ENCODE measurements around the gene GALE. TPM values are rescaled to one million over a fixed set of nuclear protein-coding genes. Genes with fewer than 3 reads are reported as not detected.

GALE gene
- total RNA-seq, 1 donor from 2014 or later, result 24.9 TPM

GRCh38 chr1:23825762-23826522 lies 25.4 kb upstream of the GALE start:
- H3K27ac Mint-ChIP-seq (ENCODE audit: unreplicated experiment), result peak overlapping the region; percentile 93
- no peak for TF ChIP-seq CTCF (IDR thresholded peaks at IDR 0.05)
- DNase-seq (ENCODE audit: low spot score), result no peak
- H3K27me3 Mint-ChIP-seq (ENCODE audit: low read depth), result no peaks in the 10 kb centered on the region
- H3K4me3 Mint-ChIP-seq (ENCODE audit: unreplicated experiment), result peak overlapping the region; percentile 87
- no peaks in the 10 kb centered on the region for H3K9me3 Mint-ChIP-seq (ENCODE audit: low read depth)
- H3K4me1 Mint-ChIP-seq (ENCODE audit: low read depth), result peaks cover 19% of the 10 kb centered on the region
- no peaks in the 10 kb centered on the region for H3K36me3 Mint-ChIP-seq (ENCODE audit: low read depth)

- no peaks in the 10 kb centered on the region for H3K9me3 Mint-ChIP-seq (ENCODE audit: low read depth)
- peaks cover 2% of the 10 kb centered on the region for H3K36me3 Mint-ChIP-seq (ENCODE audit: low read depth)
- H3K4me1 Mint-ChIP-seq (ENCODE audit: low read depth), result peaks cover 19% of the 10 kb centered on the region
- H3K27ac Mint-ChIP-seq (ENCODE audit: unreplicated experiment), result peak within 1 kb of the TSS; percentile 93
- DNase-seq (ENCODE audit: low spot score), result no peak
- no peak for TF ChIP-seq CTCF (IDR thresholded peaks at IDR 0.05)
- H3K4me3 Mint-ChIP-seq (ENCODE audit: unreplicated experiment), result peak within 1 kb of the TSS; percentile 87
- no peaks in the 10 kb centered on the region for H3K27me3 Mint-ChIP-seq (ENCODE audit: low read depth)
Observed at GRCh38 chr1:23825076-23825761, 24.7 kb upstream of the GALE start, which contains the start of gene HMGCL. TSS of gene HMGCL (minus strand) at chr1:23825429. CDS start at chr1:23825415, 14 bp downstream.

DNA sequence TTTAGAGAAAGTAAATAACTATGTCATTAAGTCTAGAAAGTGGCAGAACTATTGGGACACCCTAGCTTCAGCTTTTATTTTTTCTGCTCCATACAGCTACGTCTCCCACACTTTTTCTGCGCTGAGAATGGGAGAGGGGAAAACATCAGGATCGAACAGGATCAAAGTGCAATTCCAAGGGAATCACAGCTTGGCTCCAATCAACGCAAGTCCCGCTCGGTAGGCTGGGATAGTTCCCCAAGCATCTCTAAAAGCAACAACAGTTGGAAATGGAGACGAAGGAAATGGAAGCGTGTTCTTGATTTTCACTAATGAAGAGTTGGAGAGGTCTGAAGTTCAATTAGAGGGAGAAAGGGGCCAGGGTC lies 24.1 kb upstream of the GALE start:
- Mint-ChIP-seq H3K4me1 (ENCODE audit: low read depth) (peaks cover 19% of the 10 kb centered on the region), H3K36me3 (ENCODE audit: low read depth) (peaks cover 3% of the 10 kb centered on the region), H3K4me3 (ENCODE audit: unreplicated experiment) (peak overlapping the region; percentile 87), H3K27ac (ENCODE audit: unreplicated experiment) (peak overlapping the region; percentile 93), H3K9me3 (ENCODE audit: low read depth) (no peaks in the 10 kb centered on the region), H3K27me3 (ENCODE audit: low read depth) (no peaks in the 10 kb centered on the region)
- no peak for TF ChIP-seq CTCF (IDR thresholded peaks at IDR 0.05)
- DNase-seq (ENCODE audit: low spot score), result no peak

- Mint-ChIP-seq H3K27me3 (ENCODE audit: low read depth) (no peaks in the 10 kb centered on the region), H3K4me3 (ENCODE audit: unreplicated experiment) (peak overlapping the region; percentile 87), H3K4me1 (ENCODE audit: low read depth) (peaks cover 19% of the 10 kb centered on the region), H3K9me3 (ENCODE audit: low read depth) (no peaks in the 10 kb centered on the region), H3K36me3 (ENCODE audit: low read depth) (peaks cover 3% of the 10 kb centered on the region), H3K27ac (ENCODE audit: unreplicated experiment) (peak overlapping the region; percentile 41)
- no peak for TF ChIP-seq CTCF (IDR thresholded peaks at IDR 0.05)
- DNase-seq (ENCODE audit: low spot score), result no peak
Observed at GRCh38 chr1:23823767-23824166, 23.2 kb upstream of the GALE start.

GRCh38 chr1:23817633-23818032 lies 17.1 kb upstream of the GALE start:
- Mint-ChIP-seq H3K36me3 (ENCODE audit: low read depth) (peaks cover 18% of the 10 kb centered on the region), H3K4me3 (ENCODE audit: unreplicated experiment) (no peak overlapping the region), H3K4me1 (ENCODE audit: low read depth) (no peaks in the 10 kb centered on the region), H3K27me3 (ENCODE audit: low read depth) (no peaks in the 10 kb centered on the region), H3K9me3 (ENCODE audit: low read depth) (no peaks in the 10 kb centered on the region), H3K27ac (ENCODE audit: unreplicated experiment) (no peak overlapping the region)
- TF ChIP-seq CTCF (IDR thresholded peaks at IDR 0.05), result no peak
- DNase-seq (ENCODE audit: low spot score), result no peak

All from chondrocyte (in vitro differentiated cells).